Measurements from ENCODE around the gene ABHD6.
"Not testable (repeated sequence)": the region's sequence is repeated elsewhere in the genome, so short reads cannot be mapped to it uniquely, and the experiment has no call there.

Gene ABHD6

GRCh38 chr3:58243976-58244585 lies 6.5 kb downstream of the ABHD6 start:
- DNase-seq = no peak

GRCh38 chr3:58246148-58247047 lies 8.8 kb downstream of the ABHD6 start:
- no peak for DNase-seq

GRCh38 chr3:58249358-58250092 lies 11.9 kb downstream of the ABHD6 start:
- no peak for DNase-seq

- no peak for DNase-seq
Observed at GRCh38 chr3:58250093-58250707, 12.6 kb downstream of the ABHD6 start.

- DNase-seq = no peak
Observed at GRCh38 chr3:58251631-58252035, 14.0 kb downstream of the ABHD6 start.

GRCh38 chr3:58254144-58254543 lies 16.6 kb downstream of the ABHD6 start:
- no peak for DNase-seq

- no peak for DNase-seq
Observed at GRCh38 chr3:58256061-58256460, 18.5 kb downstream of the ABHD6 start.

GRCh38 chr3:58256511-58256910 lies 18.9 kb downstream of the ABHD6 start:
- DNase-seq = no peak

- no peak for DNase-seq
Observed at GRCh38 chr3:58258392-58259055, 20.9 kb downstream of the ABHD6 start.

- DNase-seq = peak; percentile 77
Observed at GRCh38 chr3:58260261-58260731, 22.7 kb downstream of the ABHD6 start.

GRCh38 chr3:58260733-58261132 lies 23.1 kb downstream of the ABHD6 start:
- peak; percentile 37 for DNase-seq

GRCh38 chr3:58261954-58262666 lies 24.5 kb downstream of the ABHD6 start:
- no peak for DNase-seq

GRCh38 chr3:58266577-58266976 lies 29.0 kb downstream of the ABHD6 start:
- DNase-seq = no peak

GRCh38 chr3:58267543-58267942 lies 30.0 kb downstream of the ABHD6 start:
- DNase-seq = not testable (repeated sequence)

GRCh38 chr3:58269356-58269755 lies 31.8 kb downstream of the ABHD6 start:
- DNase-seq = no peak

GRCh38 chr3:58270485-58270884 lies 32.9 kb downstream of the ABHD6 start:
- DNase-seq = no peak

GRCh38 chr3:58271901-58272501 lies 34.4 kb downstream of the ABHD6 start:
- peak; percentile 92 for DNase-seq

- DNase-seq = peak; percentile 21
Observed at GRCh38 chr3:58272891-58273290, 35.3 kb downstream of the ABHD6 start.

GRCh38 chr3:58273362-58273761 lies 35.8 kb downstream of the ABHD6 start:
- not testable (repeated sequence) for DNase-seq

GRCh38 chr3:58274027-58274614 lies 36.5 kb downstream of the ABHD6 start:
- DNase-seq = peak; percentile 51

GRCh38 chr3:58281069-58281468 lies 43.5 kb downstream of the ABHD6 start:
- no peak for DNase-seq

All from fibroblast of skin of abdomen (primary cell).